ENCODE results near the gene OXSR1. TPM values are rescaled to one million over a fixed set of nuclear protein-coding genes. Genes with fewer than 3 reads are reported as not detected.

Gene OXSR1
- total RNA-seq, result 10 to 100 TPM; 12.9 to 45.6 (median 39.5) TPM

- Histone ChIP-seq H3K27me3 (no peaks in the 10 kb centered on the region), H3K4me1 (peaks cover 0 to 4% of the 10 kb centered on the region in 2 donors), H3K27ac (peak within 1 kb of the TSS; percentile 92 to 95), H3K4me3 (peak within 1 kb of the TSS; percentile 89 to 90), H3K36me3 (no peaks in the 10 kb centered on the region), H3K9me3 (no peaks in the 10 kb centered on the region)
- peak; percentile 97 to 99 for DNase-seq
- intact Hi-C loops (cut with DNase I; ENCODE audit: low total_unique reads), result no loop called here
- TF ChIP-seq CTCF (IDR thresholded peaks at IDR 0.05) (no peak), POLR2A (IDR thresholded peaks at IDR 0.05) (peak; percentile 60 to 91)
Observed at GRCh38 chr3:38164952-38165721, at the start of gene OXSR1. Gene OXSR1 (plus strand): TSS chr3:38165537. CDS start chr3:38165877, 340 bp downstream.

- DNase-seq, result no peak
- Histone ChIP-seq H3K27me3 (no peaks in the 10 kb centered on the region), H3K4me1 (no peaks in the 10 kb centered on the region), H3K9me3 (no peaks in the 10 kb centered on the region), H3K36me3 (no peaks in the 10 kb centered on the region), H3K27ac (no peak overlapping the region), H3K4me3 (no peak overlapping the region)
- intact Hi-C loops (cut with DNase I; ENCODE audit: low total_unique reads), result no loop called here
- no peak for TF ChIP-seq CTCF (IDR thresholded peaks at IDR 0.05)
- TF ChIP-seq POLR2A (IDR thresholded peaks at IDR 0.05), result no peak
Observed at GRCh38 chr3:38115645-38116427, 49.5 kb upstream of the OXSR1 start.

GRCh38 chr3:38116471-38117162 lies 48.7 kb upstream of the OXSR1 start:
- DNase-seq, result peak in 1 of 2 donors; percentile 9

GRCh38 chr3:38117163-38117716 lies 48.1 kb upstream of the OXSR1 start:
- Histone ChIP-seq H3K27me3 (no peaks in the 10 kb centered on the region), H3K9me3 (no peaks in the 10 kb centered on the region), H3K27ac (no peak overlapping the region), H3K36me3 (no peaks in the 10 kb centered on the region), H3K4me3 (no peak overlapping the region), H3K4me1 (no peaks in the 10 kb centered on the region)
- intact Hi-C loops (cut with DNase I; ENCODE audit: low total_unique reads), result no loop called here
- no peak for TF ChIP-seq CTCF (IDR thresholded peaks at IDR 0.05)
- TF ChIP-seq POLR2A (IDR thresholded peaks at IDR 0.05), result no peak
- no peak for DNase-seq

More at GRCh38 chr3:38116471-38117162, 48.7 kb upstream of the OXSR1 start:
- Histone ChIP-seq H3K27ac (no peak overlapping the region), H3K4me3 (no peak overlapping the region), H3K9me3 (no peaks in the 10 kb centered on the region), H3K27me3 (no peaks in the 10 kb centered on the region), H3K36me3 (no peaks in the 10 kb centered on the region), H3K4me1 (no peaks in the 10 kb centered on the region)
- TF ChIP-seq CTCF (IDR thresholded peaks at IDR 0.05) (no peak), POLR2A (IDR thresholded peaks at IDR 0.05) (no peak)
- intact Hi-C loops (cut with DNase I; ENCODE audit: low total_unique reads), result no loop called here

Measured in uterus (tissue), 4 donors.